HepG2 (cell line): ENCODE data around the gene CNPY4. TPM values are rescaled to one million over a fixed set of nuclear protein-coding genes. Genes with fewer than 3 reads are reported as not detected.

ENCODE experiments used
- ARNT2 ChIP-seq: sonication (generic); formaldehyde crosslinking; IDR thresholded peaks from 2 replicates; pipeline ENCODE4 v1.8.0; 2022; ENCODE audit warnings: mild to moderate bottlenecking, low read depth, missing genetic modification reagents, moderate library complexity
- CHCHD3 ChIP-seq: sonication (generic); formaldehyde crosslinking; IDR thresholded peaks from 2 replicates; pipeline ENCODE4 v1.8.0; 2022; ENCODE audit warnings: mild to moderate bottlenecking, missing genetic modification reagents, moderate library complexity
- HES4 ChIP-seq: sonication (generic); formaldehyde crosslinking; IDR thresholded peaks from 2 replicates; pipeline ENCODE4 v1.9.0; 2021; ENCODE audit warnings: mild to moderate bottlenecking, missing genetic modification reagents, borderline replicate concordance
- MED13 ChIP-seq: sonication (generic); formaldehyde crosslinking; IDR thresholded peaks from 2 replicates; pipeline ENCODE4 v1.5.0; 2020; ENCODE audit warnings: missing genetic modification reagents
- MTA1 ChIP-seq: sonication (generic); formaldehyde crosslinking; IDR thresholded peaks from 2 replicates; pipeline ENCODE4 v1.4.0; 2020; ENCODE audit warnings: missing genetic modification reagents, mild to moderate bottlenecking, borderline replicate concordance
- PAX8 ChIP-seq: sonication (generic); formaldehyde crosslinking; IDR thresholded peaks from 2 replicates; pipeline ENCODE4 v1.8.0; 2022; ENCODE audit warnings: mild to moderate bottlenecking, missing genetic modification reagents, borderline replicate concordance
- TAF1 ChIP-seq: sonication (generic); formaldehyde crosslinking; IDR thresholded peaks from 2 replicates; pipeline ENCODE4 v1.4.0; 2020; ENCODE audit warnings: missing genetic modification reagents
- TEAD3 ChIP-seq: optimal IDR thresholded peaks from 2 replicates; pipeline ENCODE3; 2016; ENCODE audit warnings: borderline replicate concordance
- ZBTB3 ChIP-seq: sonication (generic); formaldehyde crosslinking; IDR thresholded peaks from 2 replicates; pipeline ENCODE4 v1.4.0; 2020; ENCODE audit warnings: low read depth, mild to moderate bottlenecking, moderate library complexity, missing genetic modification reagents, borderline replicate concordance
- ZIK1 ChIP-seq: sonication (generic); formaldehyde crosslinking; IDR thresholded peaks from 2 replicates; pipeline ENCODE4 v1.5.0; 2020; ENCODE audit warnings: mild to moderate bottlenecking, low read depth, missing genetic modification reagents, borderline replicate concordance
- ZNF101 ChIP-seq: sonication (generic); formaldehyde crosslinking; IDR thresholded peaks from 2 replicates; pipeline ENCODE4 v1.4.0; 2020; ENCODE audit warnings: mild to moderate bottlenecking, low read depth, missing genetic modification reagents, borderline replicate concordance
- ZNF24 ChIP-seq: fragments of 450-650 bp; IDR thresholded peaks from 2 replicates; pipeline ENCODE4 v1.6.1; 2017; ENCODE audit warnings: antibody characterized with exemption, mild to moderate bottlenecking
- ZNF3 ChIP-seq: IDR thresholded peaks from 2 replicates; pipeline ENCODE4 v1.7.0; 2017; ENCODE audit warnings: inconsistent platforms
- ZNF660 ChIP-seq: sonication (generic); formaldehyde crosslinking; IDR thresholded peaks from 2 replicates; pipeline ENCODE4 v1.5.1; 2020; ENCODE audit warnings: mild to moderate bottlenecking, low read depth, missing genetic modification reagents, borderline replicate concordance
- ZSCAN29 ChIP-seq: sonication (generic); formaldehyde crosslinking; conservative IDR thresholded peaks from 2 replicates; pipeline ENCODE4 v1.4.0; 2020; ENCODE audit warnings: mild to moderate bottlenecking, missing genetic modification reagents
- polyA plus RNA-seq, 8 experiments: library from polyadenylated mRNA; depleted of rRNA in 3 of 8; stranded (reverse) in 7 of 8; unstranded in 1 of 8; fragments of >200 nt; fragmentation: Illumina TruSeq in 4 of 8; extraction: Trizol in 4 of 8; gene quantifications; 2 replicates each; pipeline versions ENCODE4 v1.2.1 to v1.2.3, GENCODE V29; 2011 to 2016; ENCODE audit warnings: low read depth in 4 of 8, missing spikeins in 1 of 8, mixed read lengths in 1 of 8; ENCODE audit not compliant: insufficient read depth in 1 of 8
- total RNA-seq, 5 experiments: library from RNA; depleted of rRNA; stranded (reverse); fragments of >200 nt; fragmentation: Illumina TruSeq; extraction: Trizol; gene quantifications; 2 replicates each; pipeline ENCODE4 v1.2.3, GENCODE V29; 2016; ENCODE audit warnings: low read depth in 1 of 5
- TF ChIP-seq, protein P1 (sequence below): sonication (generic); formaldehyde crosslinking; IDR thresholded peaks from 2 replicates; pipeline ENCODE4 v1.8.1; 2023; ENCODE audit warnings: mild to moderate bottlenecking, moderate library complexity, missing genetic modification reagents
- TF ChIP-seq, protein P2 (sequence below): fragments of 450-650 bp; IDR thresholded peaks from 2 replicates; pipeline ENCODE4 v1.6.1; 2017
- TF ChIP-seq, protein P3 (sequence below): sonication (generic); formaldehyde crosslinking; IDR thresholded peaks from 2 replicates; pipeline ENCODE4 v1.4.0; 2020; ENCODE audit warnings: missing genetic modification reagents
- TF ChIP-seq, protein P4 (sequence below): sonication (generic); formaldehyde crosslinking; IDR thresholded peaks from 2 replicates; pipeline ENCODE4 v1.4.0; 2020; ENCODE audit warnings: missing genetic modification reagents; ENCODE audit errors: not compliant biosample characterization
- TF ChIP-seq, protein P5 (sequence below): sonication (generic); formaldehyde crosslinking; IDR thresholded peaks from 2 replicates; pipeline ENCODE4 v1.5.0; 2020; ENCODE audit warnings: missing genetic modification reagents
- TF ChIP-seq, protein P6 (sequence below): sonication (generic); formaldehyde crosslinking; IDR thresholded peaks from 2 replicates; pipeline ENCODE4 v1.5.1; 2020; ENCODE audit warnings: missing genetic modification reagents, mild to moderate bottlenecking, borderline replicate concordance

The CNPY4 gene
- total and polyA plus RNA-seq, 2 of the 13 experiments (the other 11 are each of a cell fraction or from before 2014, with no cell fraction given) = 6.2 to 12.7 TPM

DNA sequence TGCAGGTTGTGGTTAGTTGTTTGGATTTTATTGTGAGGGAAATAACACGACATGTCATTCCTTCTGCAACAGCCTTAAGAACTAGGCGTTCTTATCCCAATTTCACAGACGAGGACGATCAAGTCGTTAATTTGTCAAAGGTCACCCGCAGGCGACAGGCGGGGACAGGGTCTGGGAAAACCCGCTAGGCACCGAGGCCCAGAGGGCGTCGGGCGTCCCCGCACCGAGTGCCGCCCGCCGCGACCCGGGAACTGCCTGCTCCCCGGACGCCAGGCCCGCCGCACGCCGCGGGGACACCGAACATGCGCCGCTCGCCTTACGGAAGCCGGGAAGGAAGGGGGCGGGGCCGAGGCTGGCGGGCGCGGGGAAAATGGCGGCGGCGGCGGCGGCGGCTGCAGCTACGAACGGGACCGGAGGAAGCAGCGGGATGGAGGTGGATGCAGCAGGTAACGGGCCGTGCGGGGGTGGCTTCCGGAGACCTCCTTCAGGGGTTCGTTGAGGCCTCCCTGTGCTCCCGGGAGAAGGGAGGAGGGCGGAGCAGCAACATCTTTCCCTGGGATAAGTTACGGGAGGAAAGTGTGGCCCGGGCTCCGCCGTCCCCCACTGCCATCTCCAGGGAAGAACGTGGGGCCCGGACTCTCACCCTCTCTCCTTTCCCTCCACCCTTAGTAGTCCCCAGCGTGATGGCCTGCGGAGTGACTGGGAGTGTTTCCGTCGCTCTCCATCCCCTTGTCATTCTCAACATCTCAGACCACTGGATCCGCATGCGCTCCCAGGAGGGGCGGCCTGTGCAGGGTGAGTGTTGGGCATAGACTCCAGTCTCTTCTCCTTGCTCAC is 30.6 kb upstream of the CNPY4 start, which contains the start of gene COPS6 (continued):
- TF ChIP-seq MTA1 (peak; percentile 82; the same call in 1 of the 2 replicates), MED13 (CRISPR knock-in tag) (peak; percentile 61; the same call in 1 of the 2 replicates), ZNF101 (CRISPR knock-in tag) (0 out of 2 replicates have a peak, but pooled peaks have one; percentile 32), HES4 (CRISPR knock-in tag) (peak; percentile 86), CHCHD3 (CRISPR knock-in tag) (peak; percentile 98), ZNF3 (CRISPR knock-in tag) (no peak), TAF1 (peak; percentile 89), ZIK1 (CRISPR knock-in tag) (peak; percentile 80; the same call in 1 of the 2 replicates), ZSCAN29 (peak; percentile 72; the same call in 1 of the 2 replicates), ARNT2 (peak; percentile 95), ZBTB3 (peak; percentile 81; the same call in 1 of the 2 replicates), PAX8 (peak; percentile 66; the same call in 1 of the 2 replicates), ZNF24 (no peak), ZNF660 (CRISPR knock-in tag) (no peak), TEAD3 (CRISPR knock-in tag) (peak; percentile 65)
- TF ChIP-seq, protein P1, sequence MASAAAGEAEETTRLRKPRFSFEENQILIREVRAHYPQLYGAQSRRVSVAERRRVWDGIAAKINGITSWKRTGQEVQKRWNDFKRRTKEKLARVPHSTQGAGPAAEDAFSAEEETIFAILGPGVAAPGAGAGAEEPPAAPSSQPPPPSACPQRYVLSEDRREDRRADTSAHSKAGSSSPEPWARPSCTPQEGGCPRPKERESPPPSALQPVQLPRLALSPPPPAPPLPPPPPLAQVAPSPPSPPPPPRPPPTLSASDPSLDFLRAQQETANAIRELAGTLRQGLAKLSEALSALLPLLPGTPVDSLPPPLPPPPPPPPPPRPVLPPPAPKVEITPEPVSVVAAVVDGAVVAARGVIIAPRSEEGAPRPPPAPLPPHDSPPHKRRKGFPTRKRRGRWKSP (CRISPR knock-in tag) = peak; percentile 78
- TF ChIP-seq, protein P2, sequence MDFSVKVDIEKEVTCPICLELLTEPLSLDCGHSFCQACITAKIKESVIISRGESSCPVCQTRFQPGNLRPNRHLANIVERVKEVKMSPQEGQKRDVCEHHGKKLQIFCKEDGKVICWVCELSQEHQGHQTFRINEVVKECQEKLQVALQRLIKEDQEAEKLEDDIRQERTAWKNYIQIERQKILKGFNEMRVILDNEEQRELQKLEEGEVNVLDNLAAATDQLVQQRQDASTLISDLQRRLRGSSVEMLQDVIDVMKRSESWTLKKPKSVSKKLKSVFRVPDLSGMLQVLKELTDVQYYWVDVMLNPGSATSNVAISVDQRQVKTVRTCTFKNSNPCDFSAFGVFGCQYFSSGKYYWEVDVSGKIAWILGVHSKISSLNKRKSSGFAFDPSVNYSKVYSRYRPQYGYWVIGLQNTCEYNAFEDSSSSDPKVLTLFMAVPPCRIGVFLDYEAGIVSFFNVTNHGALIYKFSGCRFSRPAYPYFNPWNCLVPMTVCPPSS = no peak
- TF ChIP-seq, protein P3, sequence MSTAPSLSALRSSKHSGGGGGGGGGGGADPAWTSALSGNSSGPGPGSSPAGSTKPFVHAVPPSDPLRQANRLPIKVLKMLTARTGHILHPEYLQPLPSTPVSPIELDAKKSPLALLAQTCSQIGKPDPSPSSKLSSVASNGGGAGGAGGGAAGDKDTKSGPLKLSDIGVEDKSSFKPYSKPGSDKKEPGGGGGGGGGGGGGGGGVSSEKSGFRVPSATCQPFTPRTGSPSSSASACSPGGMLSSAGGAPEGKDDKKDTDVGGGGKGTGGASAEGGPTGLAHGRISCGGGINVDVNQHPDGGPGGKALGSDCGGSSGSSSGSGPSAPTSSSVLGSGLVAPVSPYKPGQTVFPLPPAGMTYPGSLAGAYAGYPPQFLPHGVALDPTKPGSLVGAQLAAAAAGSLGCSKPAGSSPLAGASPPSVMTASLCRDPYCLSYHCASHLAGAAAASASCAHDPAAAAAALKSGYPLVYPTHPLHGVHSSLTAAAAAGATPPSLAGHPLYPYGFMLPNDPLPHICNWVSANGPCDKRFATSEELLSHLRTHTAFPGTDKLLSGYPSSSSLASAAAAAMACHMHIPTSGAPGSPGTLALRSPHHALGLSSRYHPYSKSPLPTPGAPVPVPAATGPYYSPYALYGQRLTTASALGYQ (CRISPR knock-in tag) = peak; percentile 44
- TF ChIP-seq, protein P4, sequence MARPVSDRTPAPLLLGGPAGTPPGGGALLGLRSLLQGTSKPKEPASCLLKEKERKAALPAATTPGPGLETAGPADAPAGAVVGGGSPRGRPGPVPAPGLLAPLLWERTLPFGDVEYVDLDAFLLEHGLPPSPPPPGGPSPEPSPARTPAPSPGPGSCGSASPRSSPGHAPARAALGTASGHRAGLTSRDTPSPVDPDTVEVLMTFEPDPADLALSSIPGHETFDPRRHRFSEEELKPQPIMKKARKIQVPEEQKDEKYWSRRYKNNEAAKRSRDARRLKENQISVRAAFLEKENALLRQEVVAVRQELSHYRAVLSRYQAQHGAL = no peak
- TF ChIP-seq, protein P5, sequence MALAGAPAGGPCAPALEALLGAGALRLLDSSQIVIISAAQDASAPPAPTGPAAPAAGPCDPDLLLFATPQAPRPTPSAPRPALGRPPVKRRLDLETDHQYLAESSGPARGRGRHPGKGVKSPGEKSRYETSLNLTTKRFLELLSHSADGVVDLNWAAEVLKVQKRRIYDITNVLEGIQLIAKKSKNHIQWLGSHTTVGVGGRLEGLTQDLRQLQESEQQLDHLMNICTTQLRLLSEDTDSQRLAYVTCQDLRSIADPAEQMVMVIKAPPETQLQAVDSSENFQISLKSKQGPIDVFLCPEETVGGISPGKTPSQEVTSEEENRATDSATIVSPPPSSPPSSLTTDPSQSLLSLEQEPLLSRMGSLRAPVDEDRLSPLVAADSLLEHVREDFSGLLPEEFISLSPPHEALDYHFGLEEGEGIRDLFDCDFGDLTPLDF = peak; percentile 87
- TF ChIP-seq, protein P6, sequence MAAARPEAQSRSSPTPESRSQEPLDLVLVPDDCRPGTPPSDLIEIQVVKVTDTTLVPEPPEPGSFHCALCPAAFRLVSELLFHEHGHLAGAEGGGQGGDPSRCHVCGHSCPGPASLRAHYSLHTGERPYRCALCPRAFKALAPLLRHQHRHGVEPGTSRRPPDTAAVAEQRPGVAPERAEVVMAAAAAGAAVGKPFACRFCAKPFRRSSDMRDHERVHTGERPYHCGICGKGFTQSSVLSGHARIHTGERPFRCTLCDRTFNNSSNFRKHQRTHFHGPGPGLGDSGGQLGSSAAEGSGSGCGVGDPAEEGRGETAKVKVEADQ (CRISPR knock-in tag) = peak; percentile 44; the same call in 1 of the 2 replicates
